ENCODE data around the gene TRAF4.

- TF ChIP-seq HNRNPK (IDR thresholded peaks at IDR 0.05; ENCODE audit: low read depth, low read length, poor library complexity, severe bottlenecking) (no peak), EWSR1 (IDR thresholded peaks at IDR 0.05; ENCODE audit: borderline replicate concordance, low read depth, partially characterized antibody) (no peak), CTCF (IDR thresholded peaks at IDR 0.05 in 2 of 3, conservative IDR thresholded peaks at IDR 0.05 in 1 of 3; ENCODE audit: insufficient read depth in 2 of 3, low read depth in 1 of 3, low read length in 3 of 3) (no peak), CEBPB (tag; IDR thresholded peaks at IDR 0.05) (no peak), ARNT (IDR thresholded peaks at IDR 0.05) (no peak), YY1 (IDR thresholded peaks at IDR 0.05; ENCODE audit: borderline replicate concordance in 1 of 3, control insufficient read depth in 1 of 3, extremely low read depth in 1 of 3, insufficient read depth in 3 of 3, insufficient read length in 1 of 3, insufficient replicate concordance in 2 of 3, low read depth in 1 of 3, low read length in 2 of 3) (no peak), ZC3H8 (IDR thresholded peaks at IDR 0.05) (no peak), EGR1 (conservative IDR thresholded peaks at IDR 0.05) (no peak), FIP1L1 (IDR thresholded peaks at IDR 0.05; ENCODE audit: low read depth, low read length, poor library complexity, severe bottlenecking) (no peak), TCF3 (CRISPR knock-in tag; IDR thresholded peaks at IDR 0.05) (no peak), TAF7 (tag; IDR thresholded peaks at IDR 0.05) (no peak), SRSF9 (IDR thresholded peaks at IDR 0.05; ENCODE audit: borderline replicate concordance, low read depth, low read length) (no peak)
- TF ChIP-seq, protein P1, sequence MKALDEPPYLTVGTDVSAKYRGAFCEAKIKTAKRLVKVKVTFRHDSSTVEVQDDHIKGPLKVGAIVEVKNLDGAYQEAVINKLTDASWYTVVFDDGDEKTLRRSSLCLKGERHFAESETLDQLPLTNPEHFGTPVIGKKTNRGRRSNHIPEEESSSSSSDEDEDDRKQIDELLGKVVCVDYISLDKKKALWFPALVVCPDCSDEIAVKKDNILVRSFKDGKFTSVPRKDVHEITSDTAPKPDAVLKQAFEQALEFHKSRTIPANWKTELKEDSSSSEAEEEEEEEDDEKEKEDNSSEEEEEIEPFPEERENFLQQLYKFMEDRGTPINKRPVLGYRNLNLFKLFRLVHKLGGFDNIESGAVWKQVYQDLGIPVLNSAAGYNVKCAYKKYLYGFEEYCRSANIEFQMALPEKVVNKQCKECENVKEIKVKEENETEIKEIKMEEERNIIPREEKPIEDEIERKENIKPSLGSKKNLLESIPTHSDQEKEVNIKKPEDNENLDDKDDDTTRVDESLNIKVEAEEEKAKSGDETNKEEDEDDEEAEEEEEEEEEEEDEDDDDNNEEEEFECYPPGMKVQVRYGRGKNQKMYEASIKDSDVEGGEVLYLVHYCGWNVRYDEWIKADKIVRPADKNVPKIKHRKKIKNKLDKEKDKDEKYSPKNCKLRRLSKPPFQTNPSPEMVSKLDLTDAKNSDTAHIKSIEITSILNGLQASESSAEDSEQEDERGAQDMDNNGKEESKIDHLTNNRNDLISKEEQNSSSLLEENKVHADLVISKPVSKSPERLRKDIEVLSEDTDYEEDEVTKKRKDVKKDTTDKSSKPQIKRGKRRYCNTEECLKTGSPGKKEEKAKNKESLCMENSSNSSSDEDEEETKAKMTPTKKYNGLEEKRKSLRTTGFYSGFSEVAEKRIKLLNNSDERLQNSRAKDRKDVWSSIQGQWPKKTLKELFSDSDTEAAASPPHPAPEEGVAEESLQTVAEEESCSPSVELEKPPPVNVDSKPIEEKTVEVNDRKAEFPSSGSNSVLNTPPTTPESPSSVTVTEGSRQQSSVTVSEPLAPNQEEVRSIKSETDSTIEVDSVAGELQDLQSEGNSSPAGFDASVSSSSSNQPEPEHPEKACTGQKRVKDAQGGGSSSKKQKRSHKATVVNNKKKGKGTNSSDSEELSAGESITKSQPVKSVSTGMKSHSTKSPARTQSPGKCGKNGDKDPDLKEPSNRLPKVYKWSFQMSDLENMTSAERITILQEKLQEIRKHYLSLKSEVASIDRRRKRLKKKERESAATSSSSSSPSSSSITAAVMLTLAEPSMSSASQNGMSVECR (CRISPR knock-in tag; IDR thresholded peaks at IDR 0.05) = no peak
Measured at GRCh38 chr17:28738680-28739384, 5.0 kb upstream of the TRAF4 start.

Data from K562 (cell line).